A673 (cell line): ENCODE data around the gene PKD2. TPM values are rescaled to one million over a fixed set of nuclear protein-coding genes. Genes with fewer than 3 reads are reported as not detected.

Experiments
- BruUV-seq: library from RNA; stranded (reverse); fragments of 400-500 nt; replicated peaks from 2 replicates; lab custom pipeline; 2021; lab: Mats Ljungman, UMichigan
- CTCF ChIA-PET: fragments of 300-600 bp; sonication (Branson Sonifier 250); formaldehyde crosslinking; loops from one replicate; lab custom pipeline; 2022; ENCODE audit warnings: antibody characterized with exemption; lab: Charles Lee
- POLR2A ChIA-PET: fragments of 300-600 bp; sonication (Branson Sonifier 250); formaldehyde crosslinking; loops from one replicate; lab custom pipeline; 2022; ENCODE audit warnings: antibody characterized with exemption; ENCODE audit not compliant: low non-redundant PET; lab: Charles Lee
- DNase-seq: peaks from one replicate; pipeline ENCODE4 v3.0.0-alpha.2; 2015; ENCODE audit warnings: low spot score
- H3K27ac ChIP-seq: fragments of 200-600 bp; sonication (generic); 2 replicates; pipeline ENCODE4 v1.5.1; 2016; ENCODE audit warnings: mixed run types, low read depth, mild to moderate bottlenecking, mixed read lengths, antibody characterized with exemption, low read length; ENCODE audit not compliant: poor library complexity, severe bottlenecking
- H3K27me3 ChIP-seq: fragments of 200-600 bp; sonication (generic); replicated peaks from 2 replicates; pipeline ENCODE4 v1.6.1; 2017; ENCODE audit warnings: mixed run types, low read depth, mild to moderate bottlenecking, mixed read lengths, antibody characterized with exemption, low read length; ENCODE audit not compliant: insufficient read depth, poor library complexity
- H3K36me3 ChIP-seq: fragments of 200-600 bp; sonication (generic); 2 replicates; pipeline ENCODE4 v1.6.1; 2016; ENCODE audit warnings: mixed run types, mild to moderate bottlenecking, mixed read lengths, antibody characterized with exemption, low read length; ENCODE audit not compliant: insufficient read depth, poor library complexity, severe bottlenecking
- H3K4me1 ChIP-seq: fragments of 200-600 bp; sonication (generic); 2 replicates; pipeline ENCODE4 v1.6.1; 2017; ENCODE audit warnings: mixed run types, mild to moderate bottlenecking, mixed read lengths, antibody characterized with exemption, low read length; ENCODE audit not compliant: insufficient read depth, poor library complexity, severe bottlenecking
- H3K4me3 ChIP-seq: fragments of 200-600 bp; sonication (generic); 2 replicates; pipeline ENCODE4 v1.5.1; 2016; ENCODE audit warnings: low read depth, mixed run types, mild to moderate bottlenecking, mixed read lengths, low read length; ENCODE audit not compliant: poor library complexity, severe bottlenecking
- H3K9me3 ChIP-seq: fragments of 200-600 bp; sonication (generic); 2 replicates; pipeline ENCODE4 v1.6.1; 2016; ENCODE audit warnings: mixed run types, low read depth, mild to moderate bottlenecking, mixed read lengths, antibody characterized with exemption, low read length; ENCODE audit not compliant: poor library complexity, severe bottlenecking
- CTCF ChIP-seq: fragments of 300-800, 200-600 bp; sonication (generic); conservative IDR thresholded peaks from 2 replicates; pipeline ENCODE4 v1.5.1; 2017; ENCODE audit warnings: low read depth, mild to moderate bottlenecking, antibody characterized with exemption, low read length, moderate library complexity, mixed read lengths
- EZH2 ChIP-seq: fragments of 200-600 bp; sonication (generic); IDR thresholded peaks from 2 replicates; pipeline ENCODE4 v1.6.1; 2017; ENCODE audit warnings: borderline replicate concordance, low read depth, mild to moderate bottlenecking, mixed read lengths, antibody characterized with exemption, low read length; ENCODE audit not compliant: poor library complexity, severe bottlenecking
- intact Hi-C: fragments of 100-400 bp; cut with micrococcal nuclease; formaldehyde crosslinking; loops from one replicate; pipeline ENCODE4 v1.10.0; 2022; ENCODE audit not compliant: unreplicated experiment
- total RNA-seq: library from RNA; stranded (reverse); gene quantifications from 2 replicates; pipeline ENCODE4 v1.2.3, GENCODE V29; 2021

The PKD2 gene
- total RNA-seq, 1 experiment from 2014 or later: 10.0 TPM

- ChIA-PET CTCF (no interaction called here), POLR2A (no interaction called here)
- TF ChIP-seq CTCF (no peak), EZH2 (no peak)
- no TSS peak for BruUV-seq
- H3K27ac ChIP-seq: no peak overlapping the region
- no peaks in the 10 kb centered on the region for H3K36me3 ChIP-seq
- H3K9me3 ChIP-seq: no peaks in the 10 kb centered on the region
- no peaks in the 10 kb centered on the region for H3K27me3 ChIP-seq
- H3K4me3 ChIP-seq: no peak overlapping the region
- intact Hi-C loops: no loop called here
- DNase-seq: no peak
- H3K4me1 ChIP-seq: no peaks in the 10 kb centered on the region
Observed at GRCh38 chr4:88102026-88102425, 94.6 kb downstream of the PKD2 start.

GRCh38 chr4:88104902-88105610 is 97.6 kb downstream of the PKD2 start:
- intact Hi-C loops: no loop called here
- H3K27ac ChIP-seq: no peak overlapping the region
- H3K4me3 ChIP-seq: no peak overlapping the region
- TF ChIP-seq CTCF: no peak
- TF ChIP-seq EZH2: no peak
- H3K27me3 ChIP-seq: no peaks in the 10 kb centered on the region
- POLR2A ChIA-PET: no interaction called here
- no peaks in the 10 kb centered on the region for H3K4me1 ChIP-seq
- H3K36me3 ChIP-seq: no peaks in the 10 kb centered on the region
- H3K9me3 ChIP-seq: no peaks in the 10 kb centered on the region
- DNase-seq: no peak
- no TSS peak for BruUV-seq
- CTCF ChIA-PET: no interaction called here

GRCh38 chr4:88106205-88106604 is 98.8 kb downstream of the PKD2 start:
- H3K36me3 ChIP-seq: no peaks in the 10 kb centered on the region
- no peak overlapping the region for H3K27ac ChIP-seq
- TF ChIP-seq EZH2 (no peak), CTCF (no peak)
- H3K4me3 ChIP-seq: no peak overlapping the region
- no peaks in the 10 kb centered on the region for H3K9me3 ChIP-seq
- ChIA-PET POLR2A (no interaction called here), CTCF (no interaction called here)
- intact Hi-C loops: no loop called here
- H3K27me3 ChIP-seq: no peaks in the 10 kb centered on the region
- DNase-seq: no peak
- no TSS peak for BruUV-seq
- no peaks in the 10 kb centered on the region for H3K4me1 ChIP-seq
